ENCODE results near the gene COPA.
"Not testable (repeated sequence)": the region's sequence is repeated elsewhere in the genome, so short reads cannot be mapped to it uniquely, and the experiment has no call there.

The COPA gene

DNA sequence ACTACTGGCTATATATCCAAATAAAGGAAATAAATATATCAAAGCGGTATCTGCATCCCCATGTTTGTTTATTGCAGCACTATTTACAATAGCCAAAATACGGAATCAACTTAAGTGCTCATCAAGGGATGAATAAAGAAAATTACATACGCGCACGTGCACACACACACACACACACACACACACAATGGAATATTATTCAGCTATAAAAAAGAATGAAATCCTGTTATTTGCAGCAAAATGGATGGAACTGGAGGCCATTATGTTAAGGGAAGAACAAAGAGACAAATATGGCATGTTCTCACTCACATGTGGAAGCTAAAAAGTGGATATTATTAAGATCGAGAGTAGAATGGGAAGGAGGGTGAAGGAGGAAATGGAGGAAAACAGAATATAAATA, 20.2 kb downstream of the COPA start:
- DNase-seq: no peak

DNA sequence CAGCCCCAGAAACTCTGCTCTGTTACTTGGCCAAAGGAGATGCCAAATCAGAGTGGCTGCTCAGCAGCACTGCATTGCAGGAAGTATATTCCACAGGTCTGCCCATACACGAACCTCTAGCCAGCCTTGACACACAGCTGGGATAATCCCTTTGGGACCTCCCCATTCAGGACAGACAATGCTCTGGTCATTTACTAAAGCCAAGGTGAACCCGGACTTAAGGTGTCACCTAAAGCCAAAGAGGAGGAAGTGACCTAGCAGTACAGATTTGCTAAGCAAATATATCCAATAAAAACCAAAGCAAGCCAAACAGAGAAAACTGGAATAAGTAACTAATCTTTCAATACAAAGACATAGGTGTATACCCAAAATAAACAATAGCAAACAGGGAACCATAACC, 27.7 kb downstream of the COPA start:
- no peak for DNase-seq

- DNase-seq: no peak
These were observed 33.5 kb downstream of the COPA start for GRCh38 chr1:160309571-160309970.

- DNase-seq: no peak
These were observed 33.9 kb downstream of the COPA start for GRCh38 chr1:160309185-160309557.

GRCh38 chr1:160308451-160309184, 34.4 kb downstream of the COPA start:
- DNase-seq: no peak

- DNase-seq: peak; percentile 7
These were observed 35.8 kb downstream of the COPA start for GRCh38 chr1:160307118-160307791.

DNA sequence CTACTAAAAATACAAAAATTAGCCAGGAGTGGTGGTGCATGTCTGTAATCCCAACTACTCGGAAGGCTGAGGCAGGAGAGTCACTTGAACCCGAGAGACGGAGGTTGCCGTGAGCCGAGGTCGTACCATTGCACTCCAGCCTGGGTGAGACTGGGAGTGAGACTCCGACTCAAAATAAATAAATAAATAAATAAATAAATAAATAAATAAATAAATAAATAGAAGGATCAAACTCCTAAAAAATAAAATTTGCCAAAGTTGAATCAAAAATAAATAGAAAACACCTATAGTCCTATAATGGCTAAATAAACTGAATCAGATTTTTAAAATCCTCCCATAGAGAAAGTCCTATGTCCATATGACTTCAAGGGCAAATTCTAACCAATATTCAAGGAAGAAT, 42.9 kb downstream of the COPA start:
- DNase-seq: no peak

GRCh38 chr1:160296036-160296435, 47.0 kb downstream of the COPA start:
- no peak for DNase-seq

DNA sequence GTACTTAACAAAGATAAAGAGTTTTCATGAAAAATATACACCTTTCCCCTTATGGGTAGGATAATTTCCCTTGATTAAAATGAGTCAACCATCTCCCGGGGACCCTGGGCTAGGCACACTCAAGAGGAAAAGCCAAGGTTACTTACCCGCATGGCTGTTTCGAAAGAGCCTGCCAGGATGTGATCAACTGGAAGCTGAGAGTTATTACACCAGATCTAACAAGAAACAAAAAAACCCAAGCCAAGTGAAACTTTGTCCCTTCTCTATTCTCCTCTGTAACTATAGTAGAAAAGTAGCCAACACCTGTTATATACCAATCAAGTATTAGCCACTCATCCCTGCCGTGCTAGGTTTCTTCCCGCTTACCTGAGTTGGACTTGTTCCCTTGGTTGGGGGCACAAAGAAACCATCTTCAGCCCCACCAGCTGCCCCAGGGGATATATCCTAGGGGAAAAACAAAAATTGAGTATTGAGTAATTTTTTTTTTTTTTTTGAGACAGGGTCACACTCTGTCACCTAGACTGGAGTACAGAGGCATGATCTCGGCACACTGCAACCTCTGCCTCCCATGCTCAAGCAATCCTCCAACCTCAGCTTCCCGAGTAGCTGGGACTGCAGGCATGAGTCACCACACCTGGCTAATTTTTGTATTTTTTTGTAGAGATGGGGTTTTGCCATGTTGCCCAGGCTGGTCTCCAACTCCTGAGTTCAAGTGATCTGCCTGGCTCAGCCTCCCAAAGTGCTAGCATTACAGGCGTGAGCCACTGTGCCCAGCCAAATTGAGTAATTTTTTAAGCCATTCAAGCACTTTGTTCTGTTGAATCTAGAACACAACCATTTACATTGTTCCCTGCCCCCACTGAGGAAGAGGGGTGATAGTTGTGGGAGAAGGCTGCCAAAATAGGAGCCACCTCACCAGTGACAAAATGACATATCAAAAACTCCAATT, 49.8 kb downstream of the COPA start:
- no peak for DNase-seq

- peak; percentile 80 for DNase-seq
These were observed 51.5 kb downstream of the COPA start for GRCh38 chr1:160291248-160292220.

- not testable (repeated sequence) for DNase-seq
These were observed 55.3 kb downstream of the COPA start for GRCh38 chr1:160287769-160288168.

GRCh38 chr1:160285506-160285905, 57.5 kb downstream of the COPA start:
- no peak for DNase-seq

DNA sequence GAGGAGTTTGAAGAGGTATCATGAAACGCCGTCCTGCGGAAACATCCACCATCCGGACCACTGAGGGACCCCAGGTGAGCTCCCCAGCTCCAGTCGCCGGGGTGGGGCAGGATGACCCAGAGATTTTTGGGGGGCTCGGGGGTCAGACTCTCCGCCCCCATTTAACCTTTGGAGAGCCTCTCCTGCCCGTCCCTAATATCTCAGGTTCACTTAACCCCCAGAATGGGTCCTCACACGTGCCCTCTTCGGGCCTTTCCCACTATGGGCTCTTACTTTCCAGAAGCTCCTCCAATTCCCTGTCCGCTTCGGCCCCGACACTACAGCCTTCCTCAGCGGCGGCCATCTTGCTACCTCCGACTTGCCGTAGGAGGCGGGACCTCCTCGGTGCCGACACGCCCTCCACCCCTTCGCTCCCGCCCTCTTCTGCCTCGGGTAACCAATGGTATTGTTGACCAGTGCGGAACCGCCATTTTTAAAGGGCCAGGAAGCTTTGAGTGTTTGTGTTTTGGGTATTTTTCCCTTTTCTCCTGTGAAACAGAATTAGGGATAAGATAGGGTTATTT, 58.2 kb downstream of the COPA start, which contains the start of gene PEX19:
Gene PEX19, minus strand, starts transcription at position 352 of the 563 bp plus-strand sequence. Its CDS starts 9 bp downstream, at position 343.
- DNase-seq: peak; percentile 96

- peak; percentile 47 for DNase-seq
These were observed 58.7 kb downstream of the COPA start for GRCh38 chr1:160284220-160284781.

- DNase-seq: no peak
These were observed 60.2 kb downstream of the COPA start for GRCh38 chr1:160282807-160283206.

- DNase-seq: no peak
These were observed 65.1 kb downstream of the COPA start for GRCh38 chr1:160277987-160278386.

- no peak for DNase-seq
These were observed 65.7 kb downstream of the COPA start for GRCh38 chr1:160277330-160277729.

DNA sequence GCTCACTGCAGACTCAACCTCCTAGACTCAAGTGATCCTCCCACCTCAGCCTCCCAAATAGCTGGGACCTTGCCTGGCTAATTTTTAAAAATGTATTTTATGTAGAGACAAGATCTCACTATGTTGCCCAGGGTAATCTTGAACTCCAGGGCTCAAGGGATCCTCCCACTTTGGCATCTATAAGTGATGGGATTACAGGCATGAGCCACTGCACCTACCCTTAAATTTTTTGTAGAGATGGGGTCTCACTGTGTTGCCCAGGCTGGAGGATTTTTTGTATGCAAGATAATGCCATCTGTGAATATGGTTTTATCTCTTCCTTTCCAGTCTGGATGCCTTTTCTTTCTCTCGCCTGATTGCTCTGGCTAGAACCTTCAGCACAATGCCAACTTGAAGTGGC, 72.0 kb downstream of the COPA start:
- no peak for DNase-seq

DNA sequence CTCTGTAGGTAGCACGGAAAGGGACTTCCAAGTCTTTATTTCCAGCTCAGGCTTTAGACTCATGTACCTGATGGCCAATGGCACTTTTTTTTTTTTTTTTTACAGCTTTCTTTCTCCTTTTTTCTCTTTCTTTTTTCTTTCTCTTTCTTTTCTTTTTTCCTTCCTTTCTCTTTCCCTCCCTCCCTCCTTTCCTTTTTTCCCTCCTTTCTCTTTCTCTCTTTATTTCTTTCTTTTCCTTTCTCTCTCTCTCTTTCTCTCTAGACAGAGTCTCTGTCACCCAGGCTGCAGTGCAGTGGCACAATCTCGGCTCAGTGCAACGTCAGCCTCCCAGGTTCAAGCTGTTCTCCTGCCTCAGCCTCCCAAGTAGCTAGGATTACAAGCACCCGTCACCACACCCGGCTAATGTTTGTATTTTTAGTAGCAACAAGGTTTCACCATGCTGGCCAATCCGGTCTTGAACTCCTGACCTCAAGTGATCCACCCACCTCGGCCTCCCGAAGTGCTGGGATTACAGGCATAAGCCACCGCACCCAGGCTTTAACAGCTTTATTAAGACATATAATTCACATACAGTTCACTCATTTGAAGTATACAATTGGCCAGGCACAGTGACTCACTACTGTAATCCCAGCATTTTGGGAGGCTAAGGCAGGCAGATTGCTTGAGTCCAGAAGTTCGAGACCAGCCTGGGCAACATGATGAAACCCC, 75.6 kb downstream of the COPA start:
- no peak for DNase-seq

DNA sequence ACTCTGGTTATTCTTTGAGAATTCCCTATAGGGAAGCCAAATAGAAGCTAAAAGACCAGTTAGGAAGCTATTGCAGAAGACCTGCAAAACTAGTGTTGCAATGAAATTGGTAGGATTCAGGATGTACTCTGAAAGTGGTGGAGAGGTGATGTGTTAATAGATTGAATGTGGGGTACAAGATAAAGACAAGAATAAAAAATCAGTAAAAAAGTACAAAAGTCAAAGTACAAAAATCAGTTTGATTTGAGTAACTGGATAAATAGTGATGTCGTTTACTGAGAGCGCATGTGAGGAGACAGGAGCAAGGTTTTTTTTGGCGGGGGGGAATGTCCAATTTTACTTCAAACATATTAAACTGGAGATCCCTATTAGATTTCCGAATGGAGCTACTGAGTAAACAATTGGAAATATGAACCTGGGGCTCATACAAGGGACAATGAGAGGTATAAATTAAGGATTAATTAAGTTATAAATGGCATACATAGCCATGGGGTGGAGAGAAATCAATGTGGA, 78.2 kb downstream of the COPA start:
- DNase-seq: no peak
